HepG2 (cell line): Measurements from ENCODE around the gene ATP6V0A1. TPM values are rescaled to one million over a fixed set of nuclear protein-coding genes. Genes with fewer than 3 reads are reported as not detected.

Source experiments
- BRCA1 ChIP-seq: sonication (generic); formaldehyde crosslinking; IDR thresholded peaks from 2 replicates; pipeline ENCODE4 v1.4.0; 2020; ENCODE audit warnings: missing genetic modification reagents
- CCDC6 ChIP-seq: sonication (generic); formaldehyde crosslinking; IDR thresholded peaks from 2 replicates; pipeline ENCODE4 v1.8.1; 2022; ENCODE audit warnings: mild to moderate bottlenecking, missing genetic modification reagents, moderate library complexity
- EED ChIP-seq: sonication (generic); formaldehyde crosslinking; IDR thresholded peaks from 2 replicates; pipeline ENCODE4 v1.5.0; 2020; ENCODE audit warnings: mild to moderate bottlenecking, missing genetic modification reagents
- KDM6A ChIP-seq: IDR thresholded peaks from 2 replicates; pipeline ENCODE4 v1.6.1; 2016; ENCODE audit warnings: low read depth
- MYC ChIP-seq: sonication (generic); formaldehyde crosslinking; IDR thresholded peaks from 2 replicates; pipeline ENCODE4 v1.9.0; 2021; ENCODE audit warnings: missing genetic modification reagents, borderline replicate concordance
- POLR2G ChIP-seq: fragments of 200-400 bp; formaldehyde crosslinking; IDR thresholded peaks from 2 replicates; pipeline ENCODE4 v1.6.1; 2018; ENCODE audit warnings: mild to moderate bottlenecking, low read depth, low read length, moderate library complexity
- RBM22 ChIP-seq: fragments of 200-400 bp; formaldehyde crosslinking; optimal IDR thresholded peaks from 2 replicates; pipeline ENCODE3; 2017; ENCODE audit warnings: mild to moderate bottlenecking, low read length, moderate library complexity
- SIN3A ChIP-seq: IDR thresholded peaks from 2 replicates; pipeline ENCODE4 v1.6.1; 2011; ENCODE audit warnings: low read depth, mild to moderate bottlenecking, control low read depth, low read length, borderline replicate concordance
- SIX4 ChIP-seq: sonication (generic); formaldehyde crosslinking; IDR thresholded peaks from 2 replicates; pipeline ENCODE4 v1.4.0; 2020; ENCODE audit warnings: missing genetic modification reagents
- TARDBP ChIP-seq: sonication (generic); formaldehyde crosslinking; IDR thresholded peaks from 2 replicates; pipeline ENCODE4 v1.8.0; 2022; ENCODE audit warnings: mild to moderate bottlenecking, missing genetic modification reagents
- ZBTB1 ChIP-seq: sonication (generic); formaldehyde crosslinking; IDR thresholded peaks from 2 replicates; pipeline ENCODE4 v1.4.0; 2020; ENCODE audit warnings: missing genetic modification reagents, borderline replicate concordance
- ZBTB20 ChIP-seq: sonication (generic); formaldehyde crosslinking; IDR thresholded peaks from 2 replicates; pipeline ENCODE4 v1.8.1; 2023; ENCODE audit warnings: missing genetic modification reagents, low read depth, mild to moderate bottlenecking, borderline replicate concordance
- ZNF256 ChIP-seq: sonication (generic); formaldehyde crosslinking; conservative IDR thresholded peaks from 2 replicates; pipeline ENCODE4 v1.4.0; 2020; ENCODE audit warnings: missing genetic modification reagents
- ZNF367 ChIP-seq: sonication (generic); formaldehyde crosslinking; IDR thresholded peaks from 2 replicates; pipeline ENCODE4 v1.4.0; 2020; ENCODE audit warnings: missing genetic modification reagents, borderline replicate concordance
- ZNF446 ChIP-seq: sonication (generic); formaldehyde crosslinking; IDR thresholded peaks from 2 replicates; pipeline ENCODE4 v1.5.0; 2020; ENCODE audit warnings: mild to moderate bottlenecking, missing genetic modification reagents
- ZNF563 ChIP-seq: sonication (generic); formaldehyde crosslinking; IDR thresholded peaks from 2 replicates; pipeline ENCODE4 v1.8.0; 2022; ENCODE audit warnings: mild to moderate bottlenecking, moderate library complexity, missing genetic modification reagents
- ZNF567 ChIP-seq: sonication (generic); formaldehyde crosslinking; IDR thresholded peaks from 2 replicates; pipeline ENCODE4 v1.8.1; 2023; ENCODE audit warnings: mild to moderate bottlenecking, missing genetic modification reagents, borderline replicate concordance
- ZNF607 ChIP-seq: sonication (generic); formaldehyde crosslinking; IDR thresholded peaks from 2 replicates; pipeline ENCODE4 v1.5.1; 2020; ENCODE audit warnings: missing genetic modification reagents, mild to moderate bottlenecking, borderline replicate concordance
- ZNF772 ChIP-seq: sonication (generic); formaldehyde crosslinking; IDR thresholded peaks from 2 replicates; pipeline ENCODE4 v1.5.0; 2020; ENCODE audit warnings: mild to moderate bottlenecking, missing genetic modification reagents
- ZSCAN5A ChIP-seq: sonication (generic); formaldehyde crosslinking; IDR thresholded peaks from 2 replicates; pipeline ENCODE4 v1.8.0; 2022; ENCODE audit warnings: mild to moderate bottlenecking, missing genetic modification reagents, borderline replicate concordance
- polyA plus RNA-seq, 8 experiments: library from polyadenylated mRNA; depleted of rRNA in 3 of 8; stranded (reverse) in 7 of 8; unstranded in 1 of 8; fragments of >200 nt; fragmentation: Illumina TruSeq in 4 of 8; extraction: Trizol in 4 of 8; gene quantifications; 2 replicates each; pipeline versions ENCODE4 v1.2.1 to v1.2.3, GENCODE V29; 2011 to 2016; ENCODE audit warnings: low read depth in 4 of 8, missing spikeins in 1 of 8, mixed read lengths in 1 of 8; ENCODE audit not compliant: insufficient read depth in 1 of 8
- total RNA-seq, 5 experiments: library from RNA; depleted of rRNA; stranded (reverse); fragments of >200 nt; fragmentation: Illumina TruSeq; extraction: Trizol; gene quantifications; 2 replicates each; pipeline ENCODE4 v1.2.3, GENCODE V29; 2016; ENCODE audit warnings: low read depth in 1 of 5
- TF ChIP-seq, protein P1 (sequence below): sonication (generic); formaldehyde crosslinking; IDR thresholded peaks from 2 replicates; pipeline ENCODE4 v1.4.0; 2020; ENCODE audit warnings: missing genetic modification reagents, mild to moderate bottlenecking, borderline replicate concordance
- TF ChIP-seq, protein P2 (sequence below): sonication (generic); formaldehyde crosslinking; IDR thresholded peaks from 2 replicates; pipeline ENCODE4 v1.4.0; 2020; ENCODE audit warnings: missing genetic modification reagents

Gene ATP6V0A1
- total and polyA plus RNA-seq, 2 of the 13 experiments (the other 11 are each of a cell fraction or from before 2014, with no cell fraction given) = 27.9 to 54.1 TPM

DNA sequence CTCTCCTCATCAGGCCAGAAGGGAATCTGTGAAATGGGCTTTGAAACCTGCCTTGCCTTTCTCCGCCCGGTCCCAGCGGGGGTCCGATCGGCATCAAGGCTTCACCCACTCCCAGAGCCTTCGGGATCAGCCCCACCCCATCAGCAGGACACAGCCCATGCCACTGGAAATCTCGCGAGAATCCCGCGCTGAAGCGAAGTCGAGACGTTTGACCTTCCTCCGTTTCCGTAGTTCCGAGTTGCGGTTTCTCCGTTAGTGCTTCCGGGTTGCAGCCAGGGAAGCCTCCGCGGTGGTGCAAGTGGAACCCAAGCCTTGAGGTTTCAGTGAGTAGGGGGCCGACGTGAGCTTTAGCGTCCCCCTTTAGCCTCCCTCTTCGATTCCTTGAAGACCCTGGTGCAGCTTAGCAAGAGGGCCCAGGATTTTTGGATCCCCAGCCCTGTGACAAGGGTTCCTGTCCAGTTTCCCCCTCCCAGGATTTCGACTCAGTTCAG is 103.3 kb downstream of the ATP6V0A1 start, which contains the start of gene COASY (continued):
- TF ChIP-seq, protein P1, sequence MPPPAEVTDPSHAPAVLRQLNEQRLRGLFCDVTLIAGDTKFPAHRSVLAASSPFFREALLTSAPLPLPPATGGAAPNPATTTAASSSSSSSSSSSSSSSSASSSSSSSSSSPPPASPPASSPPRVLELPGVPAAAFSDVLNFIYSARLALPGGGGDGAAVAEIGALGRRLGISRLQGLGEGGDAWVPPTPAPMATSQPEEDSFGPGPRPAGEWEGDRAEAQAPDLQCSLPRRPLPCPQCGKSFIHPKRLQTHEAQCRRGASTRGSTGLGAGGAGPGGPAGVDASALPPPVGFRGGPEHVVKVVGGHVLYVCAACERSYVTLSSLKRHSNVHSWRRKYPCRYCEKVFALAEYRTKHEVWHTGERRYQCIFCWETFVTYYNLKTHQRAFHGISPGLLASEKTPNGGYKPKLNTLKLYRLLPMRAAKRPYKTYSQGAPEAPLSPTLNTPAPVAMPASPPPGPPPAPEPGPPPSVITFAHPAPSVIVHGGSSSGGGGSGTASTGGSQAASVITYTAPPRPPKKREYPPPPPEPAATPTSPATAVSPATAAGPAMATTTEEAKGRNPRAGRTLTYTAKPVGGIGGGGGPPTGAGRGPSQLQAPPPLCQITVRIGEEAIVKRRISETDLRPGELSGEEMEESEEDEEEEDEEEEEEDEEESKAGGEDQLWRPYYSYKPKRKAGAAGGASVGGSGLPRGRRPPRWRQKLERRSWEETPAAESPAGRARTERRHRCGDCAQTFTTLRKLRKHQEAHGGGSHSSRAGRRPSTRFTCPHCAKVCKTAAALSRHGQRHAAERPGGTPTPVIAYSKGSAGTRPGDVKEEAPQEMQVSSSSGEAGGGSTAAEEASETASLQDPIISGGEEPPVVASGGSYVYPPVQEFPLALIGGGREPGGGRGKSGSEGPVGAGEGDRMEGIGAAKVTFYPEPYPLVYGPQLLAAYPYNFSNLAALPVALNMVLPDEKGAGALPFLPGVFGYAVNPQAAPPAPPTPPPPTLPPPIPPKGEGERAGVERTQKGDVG = no peak
- peak; percentile 49; the same call in 1 of the 2 replicates for TF ChIP-seq EED (CRISPR knock-in tag)
- peak; percentile 26; the same call in 1 of the 2 replicates for TF ChIP-seq BRCA1 (CRISPR knock-in tag)
- peak; percentile 98 for TF ChIP-seq SIN3A
- TF ChIP-seq ZBTB1 (CRISPR knock-in tag) = no peak
- peak; percentile 79; the same call in 1 of the 2 replicates for TF ChIP-seq ZNF567 (CRISPR knock-in tag)
- TF ChIP-seq ZNF256 = peak; percentile 76; the same call in 1 of the 2 replicates
- TF ChIP-seq POLR2G = peak; percentile 92
- peak; percentile 86; the same call in 1 of the 2 replicates for TF ChIP-seq ZNF772 (CRISPR knock-in tag)
- no peak for TF ChIP-seq ZBTB20 (CRISPR knock-in tag)
- TF ChIP-seq ZSCAN5A (CRISPR knock-in tag) = peak; percentile 94; the same call in 1 of the 2 replicates
- peak; percentile 33; the same call in 1 of the 2 replicates for TF ChIP-seq ZNF367 (CRISPR knock-in tag)
- peak; percentile 81 for TF ChIP-seq SIX4
- no peak; the same call in 1 of the 2 replicates for TF ChIP-seq ZNF446
- TF ChIP-seq MYC = peak; percentile 70
- TF ChIP-seq ZNF563 (CRISPR knock-in tag) = 0 out of 2 replicates have a peak, but pooled peaks have one; percentile 64
- TF ChIP-seq CCDC6 (CRISPR knock-in tag) = no peak; the same call in 1 of the 2 replicates
- TF ChIP-seq RBM22 = peak; percentile 50
- TF ChIP-seq ZNF607 (CRISPR knock-in tag) = peak; percentile 82; the same call in 1 of the 2 replicates
- no peak for TF ChIP-seq KDM6A (CRISPR knock-in tag)
- TF ChIP-seq, protein P2, sequence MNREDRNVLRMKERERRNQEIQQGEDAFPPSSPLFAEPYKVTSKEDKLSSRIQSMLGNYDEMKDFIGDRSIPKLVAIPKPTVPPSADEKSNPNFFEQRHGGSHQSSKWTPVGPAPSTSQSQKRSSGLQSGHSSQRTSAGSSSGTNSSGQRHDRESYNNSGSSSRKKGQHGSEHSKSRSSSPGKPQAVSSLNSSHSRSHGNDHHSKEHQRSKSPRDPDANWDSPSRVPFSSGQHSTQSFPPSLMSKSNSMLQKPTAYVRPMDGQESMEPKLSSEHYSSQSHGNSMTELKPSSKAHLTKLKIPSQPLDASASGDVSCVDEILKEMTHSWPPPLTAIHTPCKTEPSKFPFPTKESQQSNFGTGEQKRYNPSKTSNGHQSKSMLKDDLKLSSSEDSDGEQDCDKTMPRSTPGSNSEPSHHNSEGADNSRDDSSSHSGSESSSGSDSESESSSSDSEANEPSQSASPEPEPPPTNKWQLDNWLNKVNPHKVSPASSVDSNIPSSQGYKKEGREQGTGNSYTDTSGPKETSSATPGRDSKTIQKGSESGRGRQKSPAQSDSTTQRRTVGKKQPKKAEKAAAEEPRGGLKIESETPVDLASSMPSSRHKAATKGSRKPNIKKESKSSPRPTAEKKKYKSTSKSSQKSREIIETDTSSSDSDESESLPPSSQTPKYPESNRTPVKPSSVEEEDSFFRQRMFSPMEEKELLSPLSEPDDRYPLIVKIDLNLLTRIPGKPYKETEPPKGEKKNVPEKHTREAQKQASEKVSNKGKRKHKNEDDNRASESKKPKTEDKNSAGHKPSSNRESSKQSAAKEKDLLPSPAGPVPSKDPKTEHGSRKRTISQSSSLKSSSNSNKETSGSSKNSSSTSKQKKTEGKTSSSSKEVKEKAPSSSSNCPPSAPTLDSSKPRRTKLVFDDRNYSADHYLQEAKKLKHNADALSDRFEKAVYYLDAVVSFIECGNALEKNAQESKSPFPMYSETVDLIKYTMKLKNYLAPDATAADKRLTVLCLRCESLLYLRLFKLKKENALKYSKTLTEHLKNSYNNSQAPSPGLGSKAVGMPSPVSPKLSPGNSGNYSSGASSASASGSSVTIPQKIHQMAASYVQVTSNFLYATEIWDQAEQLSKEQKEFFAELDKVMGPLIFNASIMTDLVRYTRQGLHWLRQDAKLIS (CRISPR knock-in tag) = peak; percentile 22; the same call in 1 of the 2 replicates
- TF ChIP-seq TARDBP (CRISPR knock-in tag) = peak; percentile 97; the same call in 1 of the 2 replicates
